Measurements from ENCODE around the gene BBLN.

- no peak for TF ChIP-seq ELF4 (IDR thresholded peaks at IDR 0.05)
- no peak for TF ChIP-seq NFRKB (IDR thresholded peaks at IDR 0.05)
- no peak for TF ChIP-seq SUZ12 (IDR thresholded peaks at IDR 0.05)
- no peak for TF ChIP-seq SP1 (IDR thresholded peaks at IDR 0.05)
Observed at GRCh38 chr9:128118472-128118857, 41.6 kb upstream of the BBLN start.
